GM12801 (cell line): ENCODE results near the gene RPL18A.

Source experiments
- CTCF ChIP-seq: IDR thresholded peaks from one replicate; pipeline ENCODE4 v1.5.1; 2011; ENCODE audit warnings: control low read depth; ENCODE audit not compliant: insufficient read length; ENCODE audit errors: extremely low read depth

Gene RPL18A

DNA sequence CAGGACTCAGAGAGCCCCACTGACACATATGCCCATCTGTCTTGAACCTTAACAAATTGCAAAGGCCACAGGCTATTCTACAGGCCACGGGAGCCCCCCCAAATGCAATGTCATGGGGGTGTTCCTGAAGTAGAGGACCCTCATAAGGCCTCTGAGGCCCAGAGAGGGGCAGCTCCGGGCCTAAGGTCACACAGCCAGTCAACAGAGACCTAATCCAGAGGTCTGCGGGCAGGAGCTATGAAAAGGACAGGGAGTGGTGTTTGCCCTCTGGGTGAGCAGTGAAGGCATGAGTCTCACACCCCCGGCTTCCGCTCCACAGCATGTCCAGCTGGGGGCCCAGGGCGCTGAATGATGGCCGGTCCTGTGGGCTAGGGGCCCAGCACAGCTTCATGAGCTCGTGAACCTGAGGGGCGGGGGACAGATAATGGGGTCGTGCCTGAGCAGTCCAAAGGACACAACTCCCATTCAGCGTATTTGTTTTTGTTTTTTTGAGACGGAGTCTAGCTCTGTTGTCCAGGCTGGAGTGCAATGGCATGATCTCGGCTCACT lies 33.1 kb upstream of the RPL18A start:
- TF ChIP-seq CTCF, result no peak

- TF ChIP-seq CTCF, result no peak
Measured at GRCh38 chr19:17829855-17830566, 29.7 kb upstream of the RPL18A start.

- no peak for TF ChIP-seq CTCF
Measured at GRCh38 chr19:17830567-17831418, 28.9 kb upstream of the RPL18A start.

- TF ChIP-seq CTCF, result no peak
Measured at GRCh38 chr19:17831419-17831888, 28.3 kb upstream of the RPL18A start.

DNA sequence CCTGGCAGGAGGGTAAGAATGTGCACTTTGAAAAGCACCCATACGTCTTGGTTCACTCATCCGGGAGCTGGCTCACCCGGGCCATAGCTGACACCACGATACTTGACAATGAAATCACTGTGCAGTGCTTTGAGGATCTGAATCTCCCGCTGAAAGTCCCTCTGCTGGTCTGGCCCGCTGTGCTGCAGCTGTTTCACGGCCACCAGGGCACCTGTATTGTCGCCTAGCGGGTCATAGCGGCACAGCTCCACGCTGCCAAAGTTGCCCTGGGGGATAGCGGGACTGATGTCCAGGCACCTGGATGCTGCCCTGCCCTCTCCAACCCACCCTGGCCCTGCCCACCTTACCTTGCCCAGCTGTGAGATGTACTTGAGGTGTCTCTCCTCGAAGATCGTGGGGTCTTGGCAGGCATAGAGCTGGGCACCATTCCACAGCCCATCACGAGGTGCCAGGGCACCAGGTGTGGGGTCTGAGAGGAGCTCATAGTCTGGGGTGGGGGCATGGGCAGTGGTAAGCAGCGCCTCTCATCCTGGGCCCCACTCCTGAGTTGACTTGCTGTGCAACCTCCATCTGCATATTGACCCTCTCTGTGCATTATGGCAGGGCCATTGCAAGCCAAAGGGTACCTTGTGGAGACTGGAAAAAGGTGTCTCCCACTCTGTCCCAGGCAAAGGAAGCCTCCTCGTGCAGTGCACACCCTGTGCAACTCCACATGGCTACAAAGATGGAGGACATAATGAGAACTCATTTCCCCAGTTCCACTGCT lies 27.1 kb upstream of the RPL18A start:
- no peak for TF ChIP-seq CTCF

GRCh38 chr19:17834350-17835181 lies 25.1 kb upstream of the RPL18A start:
- no peak for TF ChIP-seq CTCF
